Embryonic facial prominence (tissue), 1 donor: ENCODE results near the gene BAD.
A peak's percentile ranks its signal among the peaks of the same experiment; 100 is the strongest.
"Not testable (repeated sequence)": the region's sequence is repeated elsewhere in the genome, so short reads cannot be mapped to it uniquely, and the experiment has no call there.

ENCODE experiments used
- DNase-seq: peaks from one replicate; pipeline ENCODE4 v3.0.0-alpha.2; 2016; ENCODE audit errors: extremely low spot score

The BAD gene

GRCh38 chr11:64284048-64284961, at the start of gene BAD:
Gene BAD, minus strand, starts transcription at chr11:64284665. Its CDS starts 297 bp downstream, at chr11:64284368.
- peak; percentile 67 for DNase-seq

- DNase-seq: no peak
Observed at GRCh38 chr11:64333556-64333955, 49.1 kb upstream of the BAD start.

- DNase-seq: no peak
Observed at GRCh38 chr11:64331569-64332371, 47.3 kb upstream of the BAD start.

GRCh38 chr11:64330888-64331287, 46.4 kb upstream of the BAD start:
- no peak for DNase-seq

GRCh38 chr11:64327993-64328392, 43.5 kb upstream of the BAD start:
- no peak for DNase-seq

GRCh38 chr11:64327375-64327774, 42.9 kb upstream of the BAD start:
- DNase-seq: no peak

- DNase-seq: no peak
Observed at GRCh38 chr11:64324692-64325469, 40.4 kb upstream of the BAD start.

- not testable (repeated sequence) for DNase-seq
Observed at GRCh38 chr11:64323984-64324383, 39.5 kb upstream of the BAD start.

- no peak for DNase-seq
Observed at GRCh38 chr11:64323373-64323772, 38.9 kb upstream of the BAD start.

GRCh38 chr11:64322925-64323260, 38.4 kb upstream of the BAD start:
- no peak for DNase-seq

GRCh38 chr11:64321533-64321932, 37.1 kb upstream of the BAD start:
- no peak for DNase-seq

GRCh38 chr11:64321026-64321425, 36.6 kb upstream of the BAD start:
- DNase-seq: no peak

- DNase-seq: no peak
Observed at GRCh38 chr11:64320556-64320955, 36.1 kb upstream of the BAD start.

- no peak for DNase-seq
Observed at GRCh38 chr11:64318766-64319761, 34.6 kb upstream of the BAD start.

GRCh38 chr11:64317961-64318765, 33.7 kb upstream of the BAD start, which contains the start of gene PRDX5:
Gene PRDX5, plus strand, starts transcription at chr11:64318121. Its CDS starts 95 bp downstream, at chr11:64318216.
- DNase-seq: peak; percentile 93

- DNase-seq: peak; percentile 96
Observed at GRCh38 chr11:64317325-64317960, 33.0 kb upstream of the BAD start, which contains the start of gene TRMT112. Gene TRMT112, minus strand, starts transcription at chr11:64317559. Its CDS starts 33 bp downstream, at chr11:64317526.

GRCh38 chr11:64316672-64317324, 32.3 kb upstream of the BAD start:
- no peak for DNase-seq

GRCh38 chr11:64315667-64316526, 31.4 kb upstream of the BAD start:
- DNase-seq: not testable (repeated sequence)
